Measurements from ENCODE around the gene IGFBP7.

IGFBP7 gene

DNA sequence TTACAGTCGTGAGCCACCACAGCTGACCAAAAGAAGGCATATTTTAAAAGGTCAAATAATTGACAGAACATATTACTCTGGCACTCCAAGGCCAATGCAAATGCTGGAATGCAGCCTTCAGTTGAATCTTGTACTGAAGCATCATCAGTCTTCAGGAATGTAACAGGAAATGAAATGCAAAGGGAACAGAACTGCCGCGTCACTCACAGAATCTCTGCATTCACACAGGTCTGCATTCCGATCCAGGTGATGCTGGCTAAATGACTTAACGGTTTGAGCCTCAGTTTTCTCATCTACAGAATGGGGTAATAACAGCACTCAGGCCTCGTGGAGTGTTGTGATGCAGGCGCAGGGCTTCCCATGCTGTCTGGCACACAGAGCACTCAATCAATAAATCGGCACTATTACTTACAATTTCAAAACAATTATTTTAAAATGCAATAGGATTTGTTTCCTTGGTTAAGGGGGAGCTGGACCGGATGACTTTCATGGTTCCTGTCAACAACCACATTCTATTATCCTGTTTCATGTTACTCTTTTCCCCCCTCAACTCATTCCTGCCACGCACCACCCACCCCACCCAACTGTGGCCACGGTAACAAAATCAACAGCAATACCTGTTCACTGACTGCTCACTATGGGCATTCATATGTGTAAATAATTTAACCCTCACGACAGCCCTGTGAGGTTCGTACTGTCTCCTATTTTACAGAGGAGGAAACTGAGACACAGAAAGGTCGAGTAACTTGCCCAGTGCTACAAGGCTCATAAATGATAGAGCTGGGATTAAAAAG lies 32.4 kb downstream of the IGFBP7 start:
- no peak overlapping the region for H3K4me3 ChIP-seq (replicated peaks; ENCODE audit: low read depth, low read length)
- TF ChIP-seq CTCF (IDR thresholded peaks at IDR 0.05; ENCODE audit: low read length, missing control alignments) = no peak
- peak; percentile 93 for DNase-seq (ENCODE audit: low read depth)

DNA sequence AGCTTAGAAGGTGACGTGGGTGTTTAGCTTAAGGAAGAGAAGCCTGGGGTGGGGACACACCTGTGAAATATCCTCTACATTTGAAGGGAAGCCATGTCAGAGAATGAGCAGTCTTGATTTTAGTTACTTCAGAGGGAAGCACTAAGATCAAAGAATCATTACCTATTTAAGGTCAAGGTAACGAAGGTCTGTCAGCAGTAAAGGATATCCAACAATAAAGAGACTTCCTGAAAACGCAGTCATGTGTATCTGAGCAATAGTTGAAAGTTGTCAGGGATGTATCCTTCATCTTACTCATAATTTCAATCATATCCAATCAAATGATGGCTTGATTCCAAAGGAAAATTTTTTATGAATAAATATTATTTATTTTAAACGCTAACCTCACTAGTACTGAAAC lies 33.5 kb downstream of the IGFBP7 start:
- DNase-seq (ENCODE audit: low read depth) = no peak
- no peak for TF ChIP-seq CTCF (IDR thresholded peaks at IDR 0.05; ENCODE audit: low read length, missing control alignments)
- no peak overlapping the region for H3K4me3 ChIP-seq (replicated peaks; ENCODE audit: low read depth, low read length)

DNA sequence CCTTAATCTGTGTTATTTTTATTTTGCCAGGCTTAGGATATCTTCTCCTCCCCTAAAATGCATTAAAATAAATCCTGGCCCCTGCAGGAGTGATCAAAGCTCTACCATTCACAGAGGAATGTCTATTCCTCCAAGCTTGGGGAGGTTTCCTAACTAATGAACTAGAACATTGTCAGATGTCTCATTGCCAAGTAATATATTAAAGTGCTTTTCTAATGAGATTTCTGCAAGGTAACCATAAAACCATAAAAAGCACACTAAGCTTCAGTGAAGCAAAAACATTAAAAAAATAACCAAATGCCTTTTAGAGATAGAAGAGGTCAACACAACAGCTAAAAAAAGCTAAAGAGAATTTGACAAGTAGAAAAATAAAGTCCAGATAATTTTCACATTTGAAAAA lies 34.8 kb downstream of the IGFBP7 start:
- H3K4me3 ChIP-seq (replicated peaks; ENCODE audit: low read depth, low read length) = no peak overlapping the region
- DNase-seq (ENCODE audit: low read depth) = no peak
- no peak for TF ChIP-seq CTCF (IDR thresholded peaks at IDR 0.05; ENCODE audit: low read length, missing control alignments)

GRCh38 chr4:57074744-57075143 lies 35.4 kb downstream of the IGFBP7 start:
- peak; percentile 79 for DNase-seq (ENCODE audit: low read depth)
- no peak overlapping the region for H3K4me3 ChIP-seq (replicated peaks; ENCODE audit: low read depth, low read length)
- TF ChIP-seq CTCF (IDR thresholded peaks at IDR 0.05; ENCODE audit: low read length, missing control alignments) = no peak

- TF ChIP-seq CTCF (IDR thresholded peaks at IDR 0.05; ENCODE audit: low read length, missing control alignments) = no peak
- H3K4me3 ChIP-seq (replicated peaks; ENCODE audit: low read depth, low read length) = no peak overlapping the region
- DNase-seq (ENCODE audit: low read depth) = no peak
These were observed 36.6 kb downstream of the IGFBP7 start for GRCh38 chr4:57073559-57073958.

GRCh38 chr4:57071326-57071725 lies 38.9 kb downstream of the IGFBP7 start:
- H3K4me3 ChIP-seq (replicated peaks; ENCODE audit: low read depth, low read length) = no peak overlapping the region
- peak; percentile 75 for DNase-seq (ENCODE audit: low read depth)
- no peak for TF ChIP-seq CTCF (IDR thresholded peaks at IDR 0.05; ENCODE audit: low read length, missing control alignments)

DNA sequence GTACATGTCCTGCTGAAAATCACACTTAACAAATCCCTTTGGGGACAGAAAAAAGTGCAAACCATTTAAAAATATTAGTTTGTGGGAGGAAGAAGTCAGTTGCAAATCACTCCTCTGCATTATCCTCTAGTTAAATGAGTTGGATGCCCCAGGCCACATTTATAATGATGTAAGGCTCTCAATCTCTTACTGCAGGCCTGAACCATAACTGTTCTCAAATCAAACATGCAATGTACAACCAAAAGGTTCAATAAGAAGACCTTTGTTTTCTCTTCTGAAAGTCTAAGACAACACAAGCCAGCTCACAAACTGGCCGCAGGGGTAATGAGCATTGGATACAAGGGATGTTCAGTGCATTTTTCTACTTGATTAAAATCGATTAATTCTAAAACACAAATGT lies 39.7 kb downstream of the IGFBP7 start:
- DNase-seq (ENCODE audit: low read depth) = no peak
- TF ChIP-seq CTCF (IDR thresholded peaks at IDR 0.05; ENCODE audit: low read length, missing control alignments) = no peak

More for the DNA sequence above, 39.7 kb downstream of the IGFBP7 start:
- H3K4me3 ChIP-seq (replicated peaks; ENCODE audit: low read depth, low read length) = no peak overlapping the region

Measured in fibroblast of pulmonary artery (primary cell).